Rectal smooth muscle tissue (tissue), 1 donor: ENCODE data around the gene IFI16.
"Not testable (repeated sequence)": the region's sequence is repeated elsewhere in the genome, so short reads cannot be mapped to it uniquely, and the experiment has no call there.

ENCODE experiments used
- H3K27ac ChIP-seq: one replicate; pipeline ENCODE4 v1.7.0; 2013; ENCODE audit warnings: low read depth, low read length, inconsistent platforms
- H3K27me3 ChIP-seq: one replicate; pipeline ENCODE4 v1.7.0; 2013; ENCODE audit warnings: low read length; ENCODE audit not compliant: control insufficient read depth, insufficient read depth
- H3K36me3 ChIP-seq: one replicate; pipeline ENCODE4 v1.7.0; 2013; ENCODE audit warnings: low read length; ENCODE audit not compliant: control insufficient read depth, insufficient read depth
- H3K4me1 ChIP-seq: one replicate; pipeline ENCODE4 v1.7.0; 2013; ENCODE audit warnings: low read length; ENCODE audit not compliant: control insufficient read depth, insufficient read depth
- H3K4me3 ChIP-seq: one replicate; pipeline ENCODE4 v1.7.0; 2013; ENCODE audit warnings: low read length
- H3K9ac ChIP-seq: one replicate; pipeline ENCODE4 v1.7.0; 2013; ENCODE audit warnings: low read length

IFI16 gene

DNA sequence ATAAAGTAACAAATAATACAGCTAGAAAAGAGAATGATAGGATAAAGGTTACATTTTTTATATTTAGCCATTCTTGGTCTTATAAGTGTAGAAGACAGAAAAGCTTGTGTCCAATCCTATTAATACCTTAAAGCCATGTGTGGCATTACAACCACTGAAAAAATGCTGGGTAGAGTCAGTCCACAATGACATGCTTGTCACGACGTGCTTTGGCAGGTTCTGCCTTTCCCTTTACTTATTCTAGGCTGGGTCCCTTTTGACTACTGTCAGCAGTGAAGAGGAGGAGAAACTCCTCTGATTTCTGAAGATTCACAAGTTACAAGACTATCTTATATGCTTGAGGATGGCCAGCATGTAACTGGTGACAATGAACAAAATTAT, 81.5 kb downstream of the IFI16 start:
- Histone ChIP-seq H3K4me3 (no peak overlapping the region), H3K27ac (no peak overlapping the region), H3K27me3 (no peaks in the 10 kb centered on the region), H3K4me1 (no peaks in the 10 kb centered on the region), H3K36me3 (no peaks in the 10 kb centered on the region), H3K9ac (no peak overlapping the region)

DNA sequence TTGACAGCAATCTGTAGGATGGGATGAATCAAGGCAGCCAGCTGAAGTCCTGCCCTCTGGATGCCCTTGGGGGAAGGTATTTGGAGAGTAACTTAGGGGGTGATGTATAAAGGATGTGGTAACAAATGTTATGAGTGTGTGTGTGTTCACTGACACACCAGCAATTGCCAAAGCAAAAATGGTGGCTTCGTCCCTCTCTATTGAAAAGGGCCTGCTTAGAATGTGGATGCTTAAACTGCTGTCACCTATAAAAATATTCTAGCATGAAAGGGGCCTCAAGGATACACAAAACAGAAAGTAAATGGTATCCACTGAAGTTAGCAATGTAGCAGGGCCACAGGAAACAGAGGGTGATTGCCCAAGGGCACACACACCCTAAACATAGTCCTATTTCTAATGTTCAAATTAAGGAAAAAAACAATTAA, 81.9 kb downstream of the IFI16 start:
- H3K36me3 ChIP-seq = no peaks in the 10 kb centered on the region
- H3K9ac ChIP-seq = no peak overlapping the region
- H3K4me3 ChIP-seq = no peak overlapping the region
- no peak overlapping the region for H3K27ac ChIP-seq
- no peaks in the 10 kb centered on the region for H3K27me3 ChIP-seq
- H3K4me1 ChIP-seq = no peaks in the 10 kb centered on the region

DNA sequence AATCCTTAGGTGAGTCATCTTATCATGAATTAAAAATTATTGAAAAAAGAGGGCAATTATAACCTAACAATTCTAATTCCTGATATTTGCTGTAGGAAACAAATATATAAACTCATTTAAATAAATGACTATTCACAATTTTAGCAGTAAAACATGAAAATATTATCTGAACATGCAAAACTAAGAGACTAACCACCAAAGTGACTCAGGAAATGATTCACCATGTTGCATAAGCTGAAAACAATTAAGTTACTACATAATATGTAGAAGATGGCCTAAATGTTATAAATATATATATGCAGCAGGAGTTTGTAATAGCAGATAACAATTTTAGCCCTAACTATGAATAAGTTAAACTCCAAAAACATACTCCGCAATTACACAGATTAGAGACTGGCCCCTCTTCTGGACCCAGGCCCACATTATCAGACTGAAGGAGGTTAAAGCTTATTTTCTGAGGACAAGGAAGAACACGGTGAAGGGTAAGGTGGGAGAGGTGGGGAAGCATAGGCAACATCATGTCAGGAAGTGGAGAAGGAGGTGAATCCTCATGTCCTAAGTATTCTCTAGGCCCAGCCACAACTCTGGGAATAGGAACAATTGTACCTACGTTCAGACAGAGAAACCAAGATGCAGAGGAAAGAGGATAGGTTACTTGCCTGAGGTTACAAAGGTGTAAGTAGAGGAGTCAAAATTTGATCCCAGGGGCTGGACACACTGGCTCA, 82.5 kb downstream of the IFI16 start:
- Histone ChIP-seq H3K27me3 (no peaks in the 10 kb centered on the region), H3K4me3 (no peak overlapping the region), H3K36me3 (no peaks in the 10 kb centered on the region), H3K27ac (no peak overlapping the region), H3K9ac (no peak overlapping the region), H3K4me1 (no peaks in the 10 kb centered on the region)

DNA sequence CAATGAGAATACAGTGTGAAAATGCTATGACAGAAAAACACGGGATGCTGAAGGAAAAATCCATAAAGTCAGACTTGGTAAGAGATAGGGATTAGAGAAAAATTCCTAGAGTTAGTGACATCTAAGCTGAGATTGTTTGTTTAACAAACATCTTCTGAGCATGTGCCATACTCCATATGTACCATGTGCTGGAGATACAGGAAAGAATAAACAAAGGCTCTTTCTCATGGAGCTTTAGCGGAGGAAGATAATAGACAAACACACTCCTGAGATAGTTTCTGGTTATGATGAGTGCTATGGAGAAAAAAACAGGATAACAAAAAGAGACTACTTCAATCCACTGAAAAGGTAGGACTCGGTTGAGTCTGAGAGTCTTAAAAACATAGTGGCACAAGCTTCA, 88.9 kb downstream of the IFI16 start:
- H3K27me3 ChIP-seq = no peaks in the 10 kb centered on the region
- H3K4me1 ChIP-seq = no peaks in the 10 kb centered on the region
- no peak overlapping the region for H3K9ac ChIP-seq
- no peak overlapping the region for H3K4me3 ChIP-seq
- H3K27ac ChIP-seq = no peak overlapping the region
- no peaks in the 10 kb centered on the region for H3K36me3 ChIP-seq

DNA sequence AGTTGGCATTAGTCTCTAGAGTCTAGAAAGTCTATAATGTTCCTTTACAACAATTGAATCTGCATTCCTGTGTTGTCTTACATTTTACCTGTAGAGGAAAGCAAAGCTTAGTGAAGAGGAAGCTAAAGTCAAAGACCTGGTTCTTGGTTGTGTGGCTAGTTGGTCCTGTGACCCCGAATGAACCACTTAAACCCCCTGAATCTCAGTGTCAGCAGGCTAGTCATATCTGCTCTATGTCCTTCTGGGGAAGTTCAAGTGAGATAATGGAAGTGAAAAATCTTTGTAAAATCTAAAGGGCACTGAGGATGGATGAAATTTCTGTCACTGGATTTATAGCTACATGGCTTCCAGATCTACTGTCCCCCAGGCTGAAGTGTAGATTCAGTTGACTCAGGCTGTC, 90.9 kb downstream of the IFI16 start:
- Histone ChIP-seq H3K27ac (no peak overlapping the region), H3K27me3 (no peaks in the 10 kb centered on the region), H3K4me3 (no peak overlapping the region), H3K36me3 (no peaks in the 10 kb centered on the region), H3K9ac (no peak overlapping the region), H3K4me1 (no peaks in the 10 kb centered on the region)

DNA sequence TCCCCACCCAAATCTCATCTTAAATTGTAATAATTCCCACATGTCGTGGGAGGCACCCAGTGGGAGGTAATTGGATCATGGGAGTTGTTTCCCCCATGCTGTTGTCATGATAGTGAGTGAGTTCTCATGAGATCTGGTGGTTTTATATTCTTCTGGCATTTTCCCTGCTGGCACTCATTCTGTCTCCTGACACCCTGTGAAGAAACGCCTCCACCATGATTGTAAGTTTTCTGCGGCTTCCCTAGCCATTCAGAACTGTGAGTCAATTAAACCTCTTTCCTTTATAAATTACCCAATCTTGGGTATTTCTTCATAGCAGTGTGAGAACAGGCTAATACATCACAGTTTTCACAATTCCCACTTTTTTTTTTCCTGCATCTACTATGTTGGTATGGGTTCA, 93.3 kb downstream of the IFI16 start:
- not testable (repeated sequence) for H3K27ac ChIP-seq, H3K27me3 ChIP-seq, H3K9ac ChIP-seq, H3K4me3 ChIP-seq, H3K4me1 ChIP-seq, H3K36me3 ChIP-seq
